ENCODE results near the gene TMEM232.

TMEM232 gene

DNA sequence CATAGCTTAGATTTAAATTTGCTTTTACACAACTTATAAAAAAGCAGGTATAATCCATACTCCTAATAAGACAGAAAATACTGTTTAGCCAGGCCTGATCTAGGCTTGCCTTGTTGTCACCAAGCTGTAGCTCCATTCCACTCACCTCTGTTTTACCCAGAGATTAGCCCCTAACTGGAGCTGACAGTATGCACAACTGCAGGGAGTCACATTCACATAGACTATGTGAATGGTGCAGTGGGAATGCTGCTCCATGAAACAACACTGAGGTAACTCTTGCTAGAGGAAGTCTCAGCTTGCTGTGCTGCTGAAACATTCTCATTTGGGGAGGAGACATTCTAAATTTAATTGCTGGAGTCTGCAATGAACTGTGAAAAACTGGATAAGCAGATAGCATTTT, 209.1 kb downstream of the TMEM232 start:
- DNase-seq, result no peak

DNA sequence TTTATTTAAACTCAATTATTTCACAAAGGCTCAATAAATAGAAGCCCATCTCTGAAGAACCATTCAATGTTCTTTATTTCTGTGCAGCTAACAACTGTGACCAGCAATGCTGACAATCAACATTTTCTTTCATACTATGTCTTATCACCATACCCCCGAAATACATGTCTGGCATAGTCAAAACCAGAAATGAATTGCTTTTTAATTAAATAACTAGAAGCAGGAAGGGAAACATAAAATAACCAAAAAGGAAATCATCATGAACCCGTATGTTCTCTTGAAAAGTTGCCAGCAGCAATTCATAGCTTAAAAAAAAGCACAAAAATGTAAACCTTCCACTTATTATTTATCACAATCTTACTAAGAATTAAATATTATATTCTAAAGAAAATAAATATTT, 212.4 kb downstream of the TMEM232 start:
- DNase-seq, result no peak

DNA sequence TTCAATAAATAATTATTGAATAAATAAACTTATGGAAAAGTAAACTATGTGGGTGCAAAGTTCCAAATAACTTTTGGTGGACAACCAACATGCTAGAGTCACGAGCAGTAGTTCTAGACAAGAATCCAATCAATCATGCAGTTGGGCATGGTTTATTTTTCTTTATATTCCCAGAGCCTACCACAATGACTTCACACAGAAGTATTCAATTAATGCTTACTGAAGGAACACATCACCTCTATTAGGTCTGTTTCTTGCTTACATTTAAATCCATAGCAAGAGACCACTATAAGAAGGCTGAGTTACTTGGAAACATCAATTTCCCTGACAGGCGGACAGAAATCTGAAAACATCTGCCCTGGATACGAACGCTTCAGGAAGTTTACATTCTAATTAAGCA, 214.2 kb downstream of the TMEM232 start:
- DNase-seq, result no peak

DNA sequence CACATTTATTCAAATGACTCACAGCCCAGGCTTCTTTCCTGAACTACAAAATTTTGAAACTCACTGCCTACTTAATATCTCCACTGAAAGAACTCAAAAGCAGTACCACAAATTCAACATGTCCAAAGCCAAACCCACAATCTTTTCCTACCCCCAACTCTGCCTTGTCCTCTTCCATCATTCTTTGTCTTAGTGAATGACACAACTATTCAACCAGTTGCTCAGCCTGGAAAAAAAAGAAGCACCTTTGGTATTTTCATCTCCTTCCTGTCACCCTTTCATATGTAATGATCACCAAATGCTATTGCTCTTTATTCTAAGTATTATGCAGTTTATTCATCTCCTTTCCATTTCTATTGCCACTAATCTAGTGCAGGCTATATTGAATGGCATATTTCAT, 216.3 kb downstream of the TMEM232 start:
- no peak for DNase-seq

DNA sequence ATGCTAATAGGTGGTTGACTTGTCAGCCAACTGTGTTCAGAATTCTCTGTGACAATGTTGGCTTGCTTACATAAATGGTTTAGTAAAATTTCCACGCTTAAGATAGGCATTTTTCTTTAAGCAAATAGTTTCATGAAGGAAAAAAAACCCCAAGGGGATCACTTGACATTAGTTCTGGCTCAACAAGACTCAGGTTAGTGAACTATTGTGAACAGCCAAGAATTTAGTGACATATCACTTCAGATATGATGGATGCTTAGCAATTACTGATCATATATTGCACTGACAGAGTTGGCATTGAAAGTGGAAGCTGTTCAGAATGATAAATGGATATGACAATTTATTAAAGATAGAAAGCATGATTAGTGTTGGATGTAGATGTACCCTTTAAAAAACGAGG, 218.5 kb downstream of the TMEM232 start:
- no peak for DNase-seq

DNA sequence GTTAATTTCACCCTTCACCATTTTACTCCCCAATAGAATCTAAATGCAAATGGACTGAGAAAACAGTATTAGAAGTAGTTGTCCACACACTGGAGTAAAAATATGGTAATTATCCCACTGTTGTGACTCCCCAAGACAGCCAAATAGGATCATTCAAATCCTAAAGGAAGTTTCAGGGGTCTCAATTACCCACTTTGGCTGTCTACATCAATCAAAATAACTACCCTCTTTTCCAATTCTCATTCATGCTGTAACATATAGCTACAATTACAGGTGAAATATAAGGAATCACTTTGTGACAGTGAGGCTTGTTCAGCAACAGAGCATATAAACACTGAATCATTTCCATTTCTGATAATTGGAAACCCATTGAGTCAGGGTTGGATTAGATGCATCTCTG, 220.1 kb downstream of the TMEM232 start:
- DNase-seq, result no peak

DNA sequence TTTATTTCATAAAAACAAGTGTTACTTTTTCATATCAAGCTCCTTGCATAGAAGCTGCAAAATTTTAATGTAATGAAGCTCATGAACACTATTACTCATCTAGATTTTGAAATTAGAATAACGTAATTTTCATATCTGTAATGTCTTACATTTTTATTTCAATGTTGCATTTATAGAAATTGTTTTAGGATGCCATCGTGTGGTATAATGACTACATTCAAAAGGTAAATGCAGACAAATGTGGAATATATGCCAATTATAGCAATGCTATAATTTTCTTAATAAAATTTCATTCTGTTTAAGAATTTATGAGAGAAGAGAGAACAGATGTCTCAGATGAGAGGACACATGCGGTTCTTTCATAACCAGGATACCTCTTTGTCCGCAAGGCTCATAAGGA, 230.2 kb downstream of the TMEM232 start:
- DNase-seq, result no peak

DNA sequence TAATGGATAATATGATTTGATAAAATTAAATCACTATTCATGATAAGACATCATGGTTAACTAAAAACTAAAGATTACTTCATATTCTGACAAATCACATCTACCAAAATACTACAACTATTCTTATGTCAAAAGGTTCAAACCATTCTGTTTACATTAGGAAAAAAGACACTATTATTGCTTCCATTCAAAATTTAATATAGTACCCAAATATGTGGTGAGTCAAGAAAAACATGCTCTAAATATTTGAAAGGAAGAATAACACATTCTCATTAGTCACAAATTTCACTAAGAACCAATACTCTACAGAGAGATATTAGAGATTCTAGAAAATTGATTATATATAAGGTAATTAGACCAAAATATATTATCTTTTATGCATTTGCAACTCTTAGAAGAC, 234.0 kb downstream of the TMEM232 start:
- no peak for DNase-seq

DNA sequence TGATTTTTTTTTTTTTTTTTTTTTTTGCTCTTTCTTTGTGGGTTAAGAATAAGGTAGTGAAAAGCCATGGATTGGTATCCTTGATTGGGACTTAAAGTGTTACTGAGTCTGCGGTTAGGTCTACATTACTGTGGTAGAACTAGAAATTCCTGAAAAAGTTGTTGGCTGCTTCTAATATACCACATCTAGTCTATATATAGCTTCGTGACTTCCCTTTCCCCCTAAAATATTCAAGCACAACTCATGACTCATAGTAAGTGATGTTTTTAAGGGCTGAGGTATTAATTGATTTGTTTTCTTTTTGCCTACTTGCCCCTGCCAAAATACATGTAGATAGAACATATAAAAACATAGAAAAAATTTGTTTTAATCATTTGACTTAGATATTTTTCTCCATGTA, 247.6 kb downstream of the TMEM232 start:
- DNase-seq, result no peak

DNA sequence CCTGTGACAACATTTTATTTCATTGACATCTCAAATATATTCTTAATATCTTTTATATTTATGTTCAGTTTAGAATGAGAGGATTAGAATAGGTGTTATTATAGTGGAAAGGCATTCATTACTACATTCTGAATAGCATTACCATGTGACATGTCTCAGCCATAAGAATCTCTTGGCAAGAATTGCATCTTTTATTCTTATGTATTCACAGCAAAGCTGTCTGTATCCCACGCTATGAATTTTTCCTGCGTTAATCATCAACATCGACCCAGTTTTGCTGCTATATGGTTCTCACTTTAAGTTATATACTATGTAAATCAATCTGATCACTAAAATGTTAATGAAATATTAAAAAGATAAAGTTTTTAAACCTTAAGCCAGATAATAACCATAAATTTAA, 248.6 kb downstream of the TMEM232 start:
- DNase-seq, result no peak

DNA sequence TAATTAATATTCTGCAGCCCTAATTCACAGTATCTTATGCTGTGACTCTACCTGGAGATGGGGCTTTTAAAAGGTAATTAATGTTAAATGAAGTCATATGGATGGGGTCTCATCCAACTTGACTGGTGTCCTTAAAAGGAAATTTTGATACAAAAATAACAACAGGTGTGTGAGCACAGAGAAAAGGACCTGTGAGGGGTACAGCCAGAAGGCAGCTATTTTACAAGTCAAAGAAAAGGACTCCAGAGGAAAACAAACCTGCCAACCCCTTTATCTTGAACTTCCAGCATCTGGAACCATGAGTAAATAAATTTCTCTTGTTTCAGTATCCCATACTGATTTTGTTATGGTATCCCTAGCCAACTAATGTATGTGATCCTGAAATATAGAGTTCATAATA, 250.3 kb downstream of the TMEM232 start:
- no peak for DNase-seq

DNA sequence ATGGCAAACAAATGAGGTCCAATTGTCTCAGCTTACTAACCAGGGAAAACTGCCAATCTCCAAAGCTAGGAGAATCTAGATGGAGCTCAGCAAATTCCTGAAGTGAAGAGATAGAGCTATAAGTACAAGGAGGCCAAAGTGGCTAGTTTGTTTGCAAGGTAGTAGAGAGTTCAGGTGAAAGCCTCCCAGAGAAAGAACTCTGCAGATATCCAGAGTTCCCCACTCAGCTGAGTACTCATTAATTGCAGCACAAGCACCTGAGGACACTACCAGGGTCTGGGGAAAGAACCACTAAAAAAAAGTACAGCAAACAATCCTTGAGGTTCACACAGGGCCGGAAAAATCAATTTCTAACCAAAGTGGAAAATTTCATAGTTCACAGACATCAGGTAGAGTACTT, 250.9 kb downstream of the TMEM232 start:
- no peak for DNase-seq

DNA sequence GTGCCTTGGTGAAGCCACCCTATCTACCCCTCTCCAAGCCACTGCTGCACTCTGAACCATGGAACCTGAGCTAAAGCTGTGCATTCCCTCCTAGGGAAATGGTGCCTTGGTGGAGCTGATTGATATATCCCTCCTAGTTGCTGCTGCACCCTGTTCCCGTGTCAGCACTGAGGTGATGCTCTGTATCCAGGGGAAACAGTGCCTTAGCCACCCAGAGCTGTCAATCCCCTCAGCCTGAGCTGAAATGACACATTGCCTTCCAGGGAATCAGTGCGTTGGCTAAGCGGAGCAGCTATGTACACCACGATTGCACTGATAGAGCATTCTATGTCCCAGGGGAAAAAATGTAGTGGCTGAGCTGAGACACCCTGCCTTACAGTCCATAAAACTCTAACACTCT, 257.0 kb downstream of the TMEM232 start:
- DNase-seq, result no peak

DNA sequence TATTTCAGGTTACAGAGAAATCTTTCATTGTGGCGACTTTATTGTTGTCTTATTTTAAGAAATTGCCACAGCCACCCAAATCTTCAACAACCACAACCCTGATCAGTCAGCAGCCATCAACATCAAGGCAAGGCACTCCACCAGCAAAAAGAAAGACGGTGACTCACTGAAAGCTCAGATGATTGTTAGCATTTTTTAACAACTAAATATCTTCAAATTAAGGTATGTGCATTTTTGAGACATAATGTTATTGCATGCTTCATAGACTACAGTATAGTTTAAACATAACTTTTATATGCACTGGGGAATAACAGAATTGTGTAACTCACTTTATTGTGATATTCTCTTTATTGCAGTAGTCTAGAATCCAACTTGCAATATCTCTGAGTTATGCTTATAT, 263.4 kb downstream of the TMEM232 start:
- no peak for DNase-seq

DNA sequence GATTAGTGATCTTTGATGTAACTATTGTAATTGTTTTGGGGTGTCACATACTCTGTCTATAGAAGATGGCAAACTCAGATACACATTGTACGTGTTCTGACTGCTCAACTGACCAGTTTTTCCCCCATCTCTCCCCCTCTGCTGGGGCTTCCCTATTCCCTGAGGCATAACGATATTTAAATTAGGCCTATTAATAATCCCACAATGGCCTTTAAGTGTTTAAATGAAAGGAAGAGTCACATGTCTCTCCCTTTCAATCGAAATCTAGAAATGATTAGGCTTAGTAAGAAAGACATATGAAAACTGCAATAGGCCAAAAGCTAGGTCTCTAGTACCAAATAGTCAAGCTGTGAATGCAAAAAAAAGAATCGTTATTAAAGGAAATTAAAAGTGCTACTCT, 265.6 kb downstream of the TMEM232 start:
- DNase-seq, result no peak

DNA sequence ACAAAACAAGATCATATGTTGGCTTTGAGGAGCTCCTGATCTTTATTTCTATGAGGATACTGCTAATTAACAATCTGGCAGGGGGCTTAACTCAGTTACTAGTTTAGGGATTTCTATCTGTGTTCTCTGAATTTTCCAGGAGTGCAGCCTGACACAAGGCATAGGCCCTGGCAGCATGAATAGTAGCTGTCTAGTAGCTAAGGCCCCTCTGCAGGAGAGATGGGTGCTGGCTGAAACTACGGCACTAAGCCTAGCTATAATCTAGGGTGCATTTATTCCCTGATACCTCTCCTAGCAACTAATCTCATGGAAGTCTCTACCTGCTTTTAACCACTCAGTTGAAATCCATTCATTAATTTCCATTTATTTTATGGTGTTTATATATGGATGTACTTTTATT, 268.2 kb downstream of the TMEM232 start:
- no peak for DNase-seq

DNA sequence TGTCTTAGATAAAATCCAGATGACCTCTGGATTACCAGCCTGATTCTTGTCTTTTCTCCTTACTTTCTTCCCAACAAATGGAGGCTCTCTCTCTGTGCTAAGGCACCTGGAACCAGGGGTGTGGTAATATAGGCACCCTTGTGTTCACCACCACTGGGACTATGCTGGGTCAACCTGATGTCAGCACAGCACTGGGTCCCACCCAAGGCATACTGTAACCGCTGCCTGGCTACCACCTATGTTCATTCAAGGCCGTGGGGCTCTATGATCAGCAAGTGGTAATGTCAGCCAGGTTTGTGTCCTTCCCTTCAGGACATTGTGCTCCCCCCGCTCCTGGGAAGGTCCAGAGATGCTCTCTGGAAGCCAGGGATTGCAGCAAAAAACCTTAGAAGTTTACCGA, 283.6 kb downstream of the TMEM232 start:
- DNase-seq, result no peak

DNA sequence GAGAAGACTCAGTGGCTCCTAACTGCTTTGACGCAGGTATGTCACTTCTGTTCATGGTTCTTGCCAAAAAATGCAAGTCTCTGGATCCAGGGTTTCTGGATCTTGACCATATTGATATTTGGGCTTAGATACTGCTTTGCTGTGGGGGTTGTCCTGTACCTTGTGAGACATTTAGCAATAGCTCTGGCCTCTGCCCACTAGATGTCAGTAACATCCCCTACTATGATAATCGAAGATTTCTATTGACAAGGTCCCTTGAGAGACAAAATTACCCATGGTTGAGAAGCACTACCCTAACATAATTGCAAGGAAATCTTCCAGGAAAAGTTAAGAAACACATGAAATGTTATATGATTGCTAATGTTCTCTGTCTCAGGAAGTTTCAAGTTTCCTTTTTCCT, 285.4 kb downstream of the TMEM232 start:
- DNase-seq, result peak in 1 of 58 donors; percentile 1

DNA sequence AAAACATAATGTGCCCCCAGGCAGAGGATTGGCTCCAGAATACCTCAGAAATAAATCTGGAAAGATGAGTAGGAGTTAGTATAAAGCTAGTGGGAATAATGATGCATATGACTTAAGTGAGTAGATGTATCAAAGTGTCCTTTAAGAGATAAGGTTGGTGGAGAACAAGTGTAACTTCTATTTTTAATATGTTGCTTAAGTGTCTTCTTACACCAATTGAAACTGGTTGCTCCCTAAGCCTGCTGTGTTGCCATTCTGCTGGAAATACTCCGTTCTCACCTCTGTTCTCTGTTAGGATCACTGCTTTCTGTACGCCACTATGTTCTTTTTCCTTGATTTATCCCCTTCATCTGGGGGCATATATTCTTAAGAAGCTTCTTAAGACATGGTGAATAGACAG, 286.4 kb downstream of the TMEM232 start:
- DNase-seq, result no peak

DNA sequence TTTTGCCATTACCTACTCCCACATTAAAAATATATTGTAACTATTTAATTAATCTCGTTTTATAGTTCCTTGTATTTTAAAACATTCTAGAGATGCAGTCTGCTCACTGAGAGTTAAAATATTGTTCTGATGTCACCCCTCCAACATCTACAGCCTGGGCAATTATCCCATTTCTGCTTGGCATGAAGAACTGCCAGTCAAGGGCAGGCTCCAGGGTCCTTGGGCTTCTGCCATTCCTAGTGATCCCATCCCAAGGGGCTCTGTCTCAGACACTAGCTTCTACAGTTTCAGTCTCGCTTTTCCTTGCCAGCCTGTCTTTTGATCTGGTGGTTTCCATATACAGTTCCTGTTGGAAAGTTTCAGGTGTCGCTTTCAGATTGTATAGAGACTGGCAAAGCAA, 287.2 kb downstream of the TMEM232 start:
- peak in 2 of 58 donors; percentile 3 to 8 for DNase-seq

DNA sequence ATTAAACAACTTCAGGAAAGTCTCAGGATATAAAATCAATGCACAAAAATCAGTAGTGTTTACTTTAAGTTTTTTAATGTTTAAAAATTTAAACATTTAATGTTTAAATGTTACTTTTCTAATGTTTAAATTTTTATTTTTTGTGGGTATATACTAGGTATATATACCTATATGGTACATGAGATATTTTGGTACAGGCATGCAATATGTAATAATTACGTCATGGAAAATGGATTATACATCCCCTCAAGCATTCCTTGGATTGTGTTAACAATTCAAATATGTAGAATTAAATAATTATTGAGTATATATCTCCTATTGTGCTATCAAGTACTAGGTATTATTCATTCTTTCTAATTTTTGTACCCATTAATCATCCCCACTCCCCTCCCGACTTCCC, 291.3 kb downstream of the TMEM232 start:
- DNase-seq, result no peak

DNA sequence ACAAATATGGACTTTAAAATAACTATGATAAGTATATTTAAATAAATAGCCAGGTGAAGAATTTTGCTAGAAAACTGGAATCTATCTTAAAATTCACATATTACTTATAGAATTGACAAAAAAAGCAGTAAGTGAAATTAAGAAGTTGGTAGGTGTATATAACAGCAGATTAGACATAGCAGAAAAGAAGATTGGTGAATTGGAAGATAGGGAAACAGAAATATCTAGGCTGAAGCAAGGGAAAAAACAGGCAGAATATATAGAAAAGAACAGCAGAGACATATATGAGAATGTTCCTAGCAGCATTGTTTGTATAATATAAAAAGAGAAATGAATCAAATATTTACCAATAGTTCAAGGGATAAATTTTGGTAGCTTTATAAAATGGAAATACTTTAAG, 294.9 kb downstream of the TMEM232 start:
- DNase-seq, result no peak

DNA sequence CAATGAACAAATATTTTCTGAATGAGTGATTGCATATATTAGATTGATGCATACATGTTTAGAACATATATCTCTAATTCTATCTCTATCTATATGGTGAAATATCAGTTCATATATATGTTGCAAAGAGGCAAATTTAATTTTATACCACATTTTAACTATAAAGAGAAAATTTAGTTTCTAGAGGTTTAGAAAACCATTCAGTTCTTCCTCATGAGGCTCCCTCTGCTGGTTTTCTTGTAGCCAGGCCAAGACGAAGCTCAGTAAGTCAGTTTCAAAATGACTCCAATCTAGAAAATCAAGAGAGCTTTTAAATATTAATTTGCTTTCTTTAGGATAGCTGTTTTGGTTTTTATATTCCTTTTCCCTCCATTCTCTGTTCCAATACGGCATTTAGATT, 312.1 kb downstream of the TMEM232 start:
- DNase-seq, result peak in 3 of 58 donors; percentile 0 to 9 (median 2)

DNA sequence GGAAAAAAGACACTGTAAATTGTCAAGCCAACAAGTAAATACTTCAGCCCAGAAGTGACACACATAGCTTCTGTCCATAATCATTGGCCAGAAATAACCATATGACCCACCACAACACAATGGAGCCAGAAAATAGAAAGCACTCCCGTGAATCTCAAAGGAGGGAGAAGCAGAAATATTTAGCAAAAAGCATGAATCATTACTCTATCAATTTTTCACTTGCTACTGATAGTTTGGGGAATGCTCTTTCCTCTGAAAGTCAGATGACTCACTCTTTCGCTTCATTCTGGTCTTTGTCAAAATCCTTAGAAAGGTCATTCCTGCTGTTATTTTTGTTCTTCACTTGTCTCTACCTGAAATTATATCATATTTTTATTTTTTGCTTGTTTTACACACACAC, 312.6 kb downstream of the TMEM232 start:
- no peak for DNase-seq

DNA sequence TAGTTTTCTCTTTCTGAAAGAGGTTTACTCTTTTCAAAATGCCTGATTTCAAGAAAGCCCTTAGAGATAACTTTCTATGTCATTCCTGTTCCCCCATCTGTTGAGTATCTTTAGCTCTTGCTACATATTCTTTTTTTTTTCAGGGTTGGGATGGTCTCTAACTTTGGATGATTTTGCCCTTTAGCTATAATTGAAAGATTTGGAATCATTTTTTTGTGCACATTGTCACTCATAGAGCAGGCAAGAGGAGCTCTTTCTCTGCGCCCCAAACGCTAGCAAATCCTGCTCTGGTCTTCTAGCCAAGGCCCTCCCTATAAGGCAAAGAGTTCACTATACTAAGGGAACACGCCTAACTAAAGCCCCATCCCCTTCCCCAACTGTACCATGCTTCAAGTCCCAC, 316.9 kb downstream of the TMEM232 start:
- no peak for DNase-seq

Data from anterior cingulate cortex (tissue), 58 donors.